Measurements from ENCODE around the gene TFAP2B. TPM values are rescaled to one million over a fixed set of nuclear protein-coding genes. Genes with fewer than 3 reads are reported as not detected.

The TFAP2B gene
- total RNA-seq, 2 donors from 2014 or later = not detected

GRCh38 chr6:50845499-50846143 is 26.9 kb downstream of the TFAP2B start:
- Histone ChIP-seq H3K27ac (ENCODE audit: low read depth, low read length) (no peak overlapping the region), H3K4me1 (ENCODE audit: control insufficient read depth, insufficient read depth, low read length) (no peaks in the 10 kb centered on the region), H3K9ac (ENCODE audit: extremely low read depth, low read length, poor library complexity, severe bottlenecking) (no peak overlapping the region), H3K9me3 (ENCODE audit: control insufficient read depth, low read length) (no peaks in the 10 kb centered on the region), H3K27me3 (ENCODE audit: control insufficient read depth, insufficient read depth, low read length, poor library complexity, severe bottlenecking) (peaks cover 100% of the 10 kb centered on the region), H3K4me3 (ENCODE audit: low read length) (peak overlapping the region; percentile 66), H3K36me3 (ENCODE audit: control insufficient read depth, insufficient read depth, low read length) (no peaks in the 10 kb centered on the region)
- Mint-ChIP-seq H3K27me3 (ENCODE audit: insufficient read depth) (peaks cover 99% of the 10 kb centered on the region), H3K36me3 (ENCODE audit: low read depth) (no peaks in the 10 kb centered on the region), H3K27ac (no peak overlapping the region), H3K4me1 (peaks cover 50% of the 10 kb centered on the region), H3K4me3 (peak overlapping the region; percentile 53), H3K9me3 (no peaks in the 10 kb centered on the region)
- TF ChIP-seq, protein P1, sequence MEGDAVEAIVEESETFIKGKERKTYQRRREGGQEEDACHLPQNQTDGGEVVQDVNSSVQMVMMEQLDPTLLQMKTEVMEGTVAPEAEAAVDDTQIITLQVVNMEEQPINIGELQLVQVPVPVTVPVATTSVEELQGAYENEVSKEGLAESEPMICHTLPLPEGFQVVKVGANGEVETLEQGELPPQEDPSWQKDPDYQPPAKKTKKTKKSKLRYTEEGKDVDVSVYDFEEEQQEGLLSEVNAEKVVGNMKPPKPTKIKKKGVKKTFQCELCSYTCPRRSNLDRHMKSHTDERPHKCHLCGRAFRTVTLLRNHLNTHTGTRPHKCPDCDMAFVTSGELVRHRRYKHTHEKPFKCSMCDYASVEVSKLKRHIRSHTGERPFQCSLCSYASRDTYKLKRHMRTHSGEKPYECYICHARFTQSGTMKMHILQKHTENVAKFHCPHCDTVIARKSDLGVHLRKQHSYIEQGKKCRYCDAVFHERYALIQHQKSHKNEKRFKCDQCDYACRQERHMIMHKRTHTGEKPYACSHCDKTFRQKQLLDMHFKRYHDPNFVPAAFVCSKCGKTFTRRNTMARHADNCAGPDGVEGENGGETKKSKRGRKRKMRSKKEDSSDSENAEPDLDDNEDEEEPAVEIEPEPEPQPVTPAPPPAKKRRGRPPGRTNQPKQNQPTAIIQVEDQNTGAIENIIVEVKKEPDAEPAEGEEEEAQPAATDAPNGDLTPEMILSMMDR (conservative IDR thresholded peaks at IDR 0.05) = no peak
- peak; percentile 79 for DNase-seq
- WGBS, 2 experiments (ENCODE audit: insufficient coverage in 1 of 2, insufficient read length in 1 of 2) = 1 to 5% methylated on average over 9 to 44 of the region's 44 CpGs

DNA sequence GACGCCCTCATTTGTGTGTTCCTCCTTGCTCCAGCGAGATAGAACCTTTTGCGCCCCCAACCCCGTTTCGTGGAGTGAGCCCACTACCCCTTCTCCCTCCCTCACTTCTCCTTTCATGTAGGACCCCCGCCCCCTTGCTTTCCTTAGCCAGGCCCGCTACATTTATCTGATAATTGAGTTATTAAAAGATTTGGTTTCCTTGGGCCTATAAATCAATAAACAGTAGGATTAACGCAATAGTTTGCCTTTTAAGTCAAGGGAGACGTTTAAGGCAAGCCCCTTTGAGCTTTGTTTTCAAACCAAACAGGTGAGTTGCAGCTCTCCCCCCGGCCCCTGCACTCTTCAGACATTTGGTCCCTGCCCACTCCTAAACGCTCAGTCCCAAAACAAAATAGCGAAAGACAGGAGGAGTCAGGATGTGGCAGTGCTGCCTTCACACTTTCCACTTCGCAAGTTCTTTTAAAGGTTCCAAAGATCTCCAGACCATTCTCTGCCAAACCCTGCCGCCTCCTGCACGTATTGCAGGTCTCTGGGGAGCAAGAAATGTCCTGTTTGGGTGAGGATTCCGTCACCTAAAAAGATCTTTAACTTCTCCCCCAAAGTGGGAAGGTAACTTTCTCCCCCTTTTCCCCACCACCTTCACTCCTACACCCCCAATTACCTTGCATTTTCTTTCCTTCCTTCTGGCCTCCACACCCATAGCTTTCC is 27.6 kb downstream of the TFAP2B start:
- 2% methylated on average over 15 of the region's 16 CpGs; no CpG with 5 or more reads in 1 of the 2 experiments for WGBS, 2 experiments (ENCODE audit: insufficient coverage in 1 of 2, insufficient read length in 1 of 2)
- TF ChIP-seq, protein P1 (conservative IDR thresholded peaks at IDR 0.05) = peak; percentile 25
- H3K36me3 Mint-ChIP-seq (ENCODE audit: low read depth) = no peaks in the 10 kb centered on the region
- Histone ChIP-seq H3K27me3 (ENCODE audit: control insufficient read depth, insufficient read depth, low read length, poor library complexity, severe bottlenecking) (peaks cover 100% of the 10 kb centered on the region), H3K4me1 (ENCODE audit: control insufficient read depth, insufficient read depth, low read length) (no peaks in the 10 kb centered on the region), H3K27ac (ENCODE audit: low read depth, low read length) (no peak overlapping the region), H3K4me3 (ENCODE audit: low read length) (peak overlapping the region; percentile 66), H3K9me3 (ENCODE audit: control insufficient read depth, low read length) (no peaks in the 10 kb centered on the region), H3K36me3 (ENCODE audit: control insufficient read depth, insufficient read depth, low read length) (no peaks in the 10 kb centered on the region), H3K9ac (ENCODE audit: extremely low read depth, low read length, poor library complexity, severe bottlenecking) (no peak overlapping the region)
- peaks cover 54% of the 10 kb centered on the region for H3K4me1 Mint-ChIP-seq
- H3K27me3 Mint-ChIP-seq (ENCODE audit: insufficient read depth) = peaks cover 99% of the 10 kb centered on the region
- peak; percentile 69 for DNase-seq
- no peaks in the 10 kb centered on the region for H3K9me3 Mint-ChIP-seq
- peak overlapping the region; percentile 53 for H3K4me3 Mint-ChIP-seq
- H3K27ac Mint-ChIP-seq = no peak overlapping the region

GRCh38 chr6:50846852-50847155 is 28.1 kb downstream of the TFAP2B start:
- Histone ChIP-seq H3K4me3 (ENCODE audit: low read length) (no peak overlapping the region), H3K36me3 (ENCODE audit: control insufficient read depth, insufficient read depth, low read length) (no peaks in the 10 kb centered on the region), H3K9me3 (ENCODE audit: control insufficient read depth, low read length) (no peaks in the 10 kb centered on the region), H3K4me1 (ENCODE audit: control insufficient read depth, insufficient read depth, low read length) (no peaks in the 10 kb centered on the region), H3K27me3 (ENCODE audit: control insufficient read depth, insufficient read depth, low read length, poor library complexity, severe bottlenecking) (peaks cover 100% of the 10 kb centered on the region), H3K9ac (ENCODE audit: extremely low read depth, low read length, poor library complexity, severe bottlenecking) (no peak overlapping the region), H3K27ac (ENCODE audit: low read depth, low read length) (no peak overlapping the region)
- DNase-seq = no peak
- WGBS, 2 experiments (ENCODE audit: insufficient coverage in 1 of 2, insufficient read length in 1 of 2) = 0 to 2% methylated on average over 1 to 8 of the region's 8 CpGs
- Mint-ChIP-seq H3K4me1 (peaks cover 57% of the 10 kb centered on the region), H3K27me3 (ENCODE audit: insufficient read depth) (peaks cover 99% of the 10 kb centered on the region), H3K9me3 (no peaks in the 10 kb centered on the region), H3K4me3 (peak overlapping the region; percentile 53), H3K36me3 (ENCODE audit: low read depth) (no peaks in the 10 kb centered on the region), H3K27ac (no peak overlapping the region)
- TF ChIP-seq, protein P1 (conservative IDR thresholded peaks at IDR 0.05) = no peak

Measured in endodermal cell (in vitro differentiated cells).